ENCODE measurements around the gene TRIP6.

GRCh38 chr7:100854146-100854895, 12.9 kb upstream of the TRIP6 start:
- TF ChIP-seq POLR2A (IDR thresholded peaks at IDR 0.05) (no peak), CTCF (IDR thresholded peaks at IDR 0.05) (no peak), POLR2AphosphoS5 (IDR thresholded peaks at IDR 0.05) (no peak), EP300 (IDR thresholded peaks at IDR 0.05) (no peak)
